Small intestine (tissue), 7 donors: ENCODE measurements around the gene SHLD1. TPM values are rescaled to one million over a fixed set of nuclear protein-coding genes. Genes with fewer than 3 reads are reported as not detected.

Experiments used
- DNase-seq, 2 donors: peaks; one replicate each; pipeline versions ENCODE4 v3.0.0 to v3.0.0-alpha.2; 2013
- FAIRE-seq: peaks from 2 replicates; lab custom pipeline; 2012; peaks lifted over from hg19 to GRCh38; lab: Jason Lieb, UNC
- H3K27ac ChIP-seq, 3 donors: one replicate each; pipeline ENCODE4 v1.5.1; 2013; ENCODE audit warnings: low read length in 2 of 3, mild to moderate bottlenecking in 2 of 3, control low read depth in 1 of 3, inconsistent platforms in 1 of 3, low read depth in 1 of 3, moderate library complexity in 1 of 3
- H3K27me3 ChIP-seq, 3 donors: one replicate each; pipeline ENCODE4 v1.6.1; 2013; ENCODE audit warnings: low read length in 3 of 3, inconsistent platforms in 1 of 3; ENCODE audit not compliant: control insufficient read depth in 3 of 3, insufficient read depth in 3 of 3
- H3K36me3 ChIP-seq, 3 donors: one replicate each; pipeline ENCODE4 v1.6.1; 2013; ENCODE audit warnings: low read length in 3 of 3, inconsistent platforms in 1 of 3, low read depth in 1 of 3, mild to moderate bottlenecking in 1 of 3, moderate library complexity in 1 of 3; ENCODE audit not compliant: control insufficient read depth in 3 of 3, insufficient read depth in 2 of 3
- H3K4me1 ChIP-seq, 3 donors: one replicate each; pipeline ENCODE4 v1.6.1; 2013; ENCODE audit warnings: low read length in 2 of 3, inconsistent platforms in 1 of 3, low read depth in 1 of 3, mild to moderate bottlenecking in 1 of 3, moderate library complexity in 1 of 3; ENCODE audit not compliant: control insufficient read depth in 3 of 3, insufficient read depth in 2 of 3
- H3K4me3 ChIP-seq, 3 donors: one replicate each; pipeline ENCODE4 v1.5.1; 2013; ENCODE audit warnings: low read length in 3 of 3, control low read depth in 1 of 3, inconsistent platforms in 1 of 3, low read depth in 1 of 3, mild to moderate bottlenecking in 1 of 3, moderate library complexity in 1 of 3
- H3K9me3 ChIP-seq, 2 donors: one replicate each; pipeline ENCODE4 v1.6.1; 2013; ENCODE audit warnings: low read depth in 1 of 2, low read length in 1 of 2; ENCODE audit not compliant: control insufficient read depth in 2 of 2, insufficient read depth in 1 of 2
- WGBS, 3 donors: extraction: QIAGEN DNeasy Blood & Tissue Kit; methylation state at CpG; one replicate each; pipeline ENCODE4 v1.1.7; 2013; 5-methylcytosine and 5-hydroxymethylcytosine counted together
- polyA plus RNA-seq, 4 donors: library from polyadenylated mRNA; stranded (reverse) in 3 of 4; unstranded in 1 of 4; fragments of 200-250 nt in 3 of 4; fragments of 120-200 nt in 1 of 4; gene quantifications; one replicate each; pipeline versions ENCODE4 v1.2.1 to v1.2.3, GENCODE V29; 2013
- donor health status: healthy with polysubstance abuse.
- donor health status: control.
- donor health status: control.
- donor health status: Bipolar disorder and iron deficiency.
- donor health status: healthy.

The SHLD1 gene
- polyA plus RNA-seq, 4 donors = 12.3 to 19.2 (median 17.0) TPM

GRCh38 chr20:5881703-5882102 is 131.5 kb downstream of the SHLD1 start:
- 55 to 63% (median 57%) methylated on average over 5 of the region's 5 CpGs for WGBS, 3 donors
- Histone ChIP-seq H3K27me3 (no peaks in the 10 kb centered on the region), H3K4me3 (no peak overlapping the region), H3K36me3 (no peaks in the 10 kb centered on the region), H3K27ac (no peak overlapping the region), H3K4me1 (no peaks in the 10 kb centered on the region), H3K9me3 (no peaks in the 10 kb centered on the region)
- FAIRE-seq (no peak), DNase-seq (no peak)

GRCh38 chr20:5882166-5882565 is 132.0 kb downstream of the SHLD1 start:
- FAIRE-seq (no peak), DNase-seq (no peak)
- Histone ChIP-seq H3K4me3 (no peak overlapping the region), H3K9me3 (no peaks in the 10 kb centered on the region), H3K36me3 (no peaks in the 10 kb centered on the region), H3K4me1 (no peaks in the 10 kb centered on the region), H3K27me3 (no peaks in the 10 kb centered on the region), H3K27ac (no peak overlapping the region)
- WGBS, 3 donors = 67 to 77% (median 69%) methylated on average over 9 of the region's 9 CpGs

- DNase-seq (no peak), FAIRE-seq (no peak)
- no peaks in the 10 kb centered on the region for H3K36me3 ChIP-seq
- no peak overlapping the region for H3K4me3 ChIP-seq
- no peaks in the 10 kb centered on the region for H3K27me3 ChIP-seq
- H3K27ac ChIP-seq = no peak overlapping the region
- no peaks in the 10 kb centered on the region for H3K9me3 ChIP-seq
- WGBS, 3 donors = 80 to 84% (median 81%) methylated on average over 8 of the region's 8 CpGs
- no peaks in the 10 kb centered on the region for H3K4me1 ChIP-seq
These were observed 134.5 kb downstream of the SHLD1 start for GRCh38 chr20:5884465-5885335.

GRCh38 chr20:5885866-5886265 is 135.7 kb downstream of the SHLD1 start:
- DNase-seq (no peak), FAIRE-seq (no peak)
- Histone ChIP-seq H3K36me3 (no peaks in the 10 kb centered on the region), H3K27me3 (no peaks in the 10 kb centered on the region), H3K4me3 (no peak overlapping the region), H3K4me1 (no peaks in the 10 kb centered on the region), H3K27ac (no peak overlapping the region), H3K9me3 (no peaks in the 10 kb centered on the region)
- 80 to 86% (median 86%) methylated on average over 6 of the region's 6 CpGs for WGBS, 3 donors

- 76 to 79% (median 77%) methylated on average over 4 of the region's 4 CpGs for WGBS, 3 donors
- no peak for FAIRE-seq
- Histone ChIP-seq H3K9me3 (no peaks in the 10 kb centered on the region), H3K27me3 (no peaks in the 10 kb centered on the region), H3K4me1 (no peaks in the 10 kb centered on the region), H3K36me3 (no peaks in the 10 kb centered on the region), H3K27ac (no peak overlapping the region), H3K4me3 (no peak overlapping the region)
- no peak for DNase-seq
These were observed 136.6 kb downstream of the SHLD1 start for GRCh38 chr20:5886788-5887187.

GRCh38 chr20:5887386-5887785 is 137.2 kb downstream of the SHLD1 start:
- no peak overlapping the region for H3K4me3 ChIP-seq
- no peaks in the 10 kb centered on the region for H3K27me3 ChIP-seq
- H3K9me3 ChIP-seq = no peaks in the 10 kb centered on the region
- FAIRE-seq = no peak
- WGBS, 3 donors = 77 to 89% (median 87%) methylated on average over 5 of the region's 5 CpGs
- H3K27ac ChIP-seq = no peak overlapping the region
- DNase-seq = no peak
- no peaks in the 10 kb centered on the region for H3K36me3 ChIP-seq
- no peaks in the 10 kb centered on the region for H3K4me1 ChIP-seq

- Histone ChIP-seq H3K4me3 (no peak overlapping the region), H3K36me3 (no peaks in the 10 kb centered on the region), H3K27ac (no peak overlapping the region), H3K9me3 (no peaks in the 10 kb centered on the region), H3K4me1 (no peaks in the 10 kb centered on the region), H3K27me3 (peaks cover 0 to 2% (median 0%) of the 10 kb centered on the region in 3 donors)
- 14 to 47% (median 30%) methylated on average over 1 of the region's 1 CpG for WGBS, 3 donors
- FAIRE-seq = no peak
- no peak for DNase-seq
These were observed 137.8 kb downstream of the SHLD1 start for GRCh38 chr20:5888041-5888440.

- H3K9me3 ChIP-seq = no peaks in the 10 kb centered on the region
- 73 to 83% (median 75%) methylated on average over 10 of the region's 10 CpGs for WGBS, 3 donors
- FAIRE-seq = no peak
These were observed 140.7 kb downstream of the SHLD1 start for GRCh38 chr20:5890773-5891441.

More at GRCh38 chr20:5890773-5891441, 140.7 kb downstream of the SHLD1 start:
- Histone ChIP-seq H3K27ac (no peak overlapping the region), H3K4me1 (no peaks in the 10 kb centered on the region), H3K4me3 (no peak overlapping the region), H3K27me3 (peaks cover 0 to 2% (median 0%) of the 10 kb centered on the region in 3 donors), H3K36me3 (no peaks in the 10 kb centered on the region)
- DNase-seq = no peak
